ENCODE measurements around the gene KNOP1.
"Not testable (repeated sequence)": the region's sequence is repeated elsewhere in the genome, so short reads cannot be mapped to it uniquely, and the experiment has no call there.

Gene KNOP1

GRCh38 chr16:19718624-19718965 is 568 bp upstream of the KNOP1 start:
- FAIRE-seq (no peak), DNase-seq (ENCODE audit: insufficient read length, low spot score) (no peak)
- TF ChIP-seq CTCF (IDR thresholded peaks at IDR 0.05; ENCODE audit: insufficient read depth, missing control alignments), result no peak

GRCh38 chr16:19717314-19717713 is 713 bp downstream of the KNOP1 start:
- no peak for DNase-seq (ENCODE audit: insufficient read length, low spot score)
- no peak for TF ChIP-seq CTCF (IDR thresholded peaks at IDR 0.05; ENCODE audit: insufficient read depth, missing control alignments)
- FAIRE-seq, result no peak

GRCh38 chr16:19716728-19717127 is 1.3 kb downstream of the KNOP1 start:
- FAIRE-seq; DNase-seq (ENCODE audit: insufficient read length, low spot score): not testable (repeated sequence)

- FAIRE-seq (no peak), DNase-seq (ENCODE audit: insufficient read length, low spot score) (no peak)
- no peak for TF ChIP-seq CTCF (IDR thresholded peaks at IDR 0.05; ENCODE audit: insufficient read depth, missing control alignments)
Measured at GRCh38 chr16:19716183-19716582, 1.8 kb downstream of the KNOP1 start.

GRCh38 chr16:19715566-19715965 is 2.5 kb downstream of the KNOP1 start:
- no peak for FAIRE-seq
- DNase-seq (ENCODE audit: insufficient read length, low spot score), result no peak

GRCh38 chr16:19713697-19714096 is 4.3 kb downstream of the KNOP1 start:
- FAIRE-seq, result no peak
- DNase-seq (ENCODE audit: insufficient read length, low spot score), result no peak
- TF ChIP-seq CTCF (IDR thresholded peaks at IDR 0.05; ENCODE audit: insufficient read depth, missing control alignments), result no peak

More at GRCh38 chr16:19715566-19715965, 2.5 kb downstream of the KNOP1 start:
- no peak for TF ChIP-seq CTCF (IDR thresholded peaks at IDR 0.05; ENCODE audit: insufficient read depth, missing control alignments)

- no peak for TF ChIP-seq CTCF (IDR thresholded peaks at IDR 0.05; ENCODE audit: insufficient read depth, missing control alignments)
- FAIRE-seq (no peak), DNase-seq (ENCODE audit: insufficient read length, low spot score) (no peak)
Measured at GRCh38 chr16:19712418-19713058, 5.5 kb downstream of the KNOP1 start.

GRCh38 chr16:19711643-19712042 is 6.4 kb downstream of the KNOP1 start:
- TF ChIP-seq CTCF (IDR thresholded peaks at IDR 0.05; ENCODE audit: insufficient read depth, missing control alignments), result no peak
- DNase-seq (ENCODE audit: insufficient read length, low spot score) (no peak), FAIRE-seq (no peak)
